Measurements from ENCODE around the gene RRAS2.

Gene RRAS2

GRCh38 chr11:14357881-14358728 is 878 bp downstream of the RRAS2 start (continued):
- TF ChIP-seq ZNF677 (tag by site-specific recombination; IDR thresholded peaks at IDR 0.05): no peak
- TF ChIP-seq ZNF792 (tag by site-specific recombination; IDR thresholded peaks at IDR 0.05): no peak
- TF ChIP-seq ZNF776 (tag by site-specific recombination; IDR thresholded peaks at IDR 0.05; ENCODE audit: borderline replicate concordance): no peak
- TF ChIP-seq ZSCAN16 (tag by site-specific recombination; IDR thresholded peaks at IDR 0.05): no peak
- peak; percentile 14; the same call in 1 of the 2 replicates for TF ChIP-seq ZBTB17 (tag by site-specific recombination; IDR thresholded peaks at IDR 0.05)
- TF ChIP-seq ZNF157 (tag by site-specific recombination; IDR thresholded peaks at IDR 0.05): no peak
- 0 out of 2 replicates have a peak, but pooled peaks have one; percentile 16 for TF ChIP-seq ZNF692 (tag by site-specific recombination; IDR thresholded peaks at IDR 0.05)
- TF ChIP-seq ZNF501 (tag by site-specific recombination; IDR thresholded peaks at IDR 0.05): no peak
- no peak for TF ChIP-seq ZBTB10 (tag by site-specific recombination; IDR thresholded peaks at IDR 0.05)
- no peak for TF ChIP-seq ZFP41 (tag by site-specific recombination; IDR thresholded peaks at IDR 0.05; ENCODE audit: borderline replicate concordance)
- no peak for TF ChIP-seq ZNF514 (tag by site-specific recombination; IDR thresholded peaks at IDR 0.05)
- no peak for TF ChIP-seq ZNF398 (tag by site-specific recombination; IDR thresholded peaks at IDR 0.05)
- no peak for TF ChIP-seq ZNF169 (tag by site-specific recombination; IDR thresholded peaks at IDR 0.05)
- TF ChIP-seq ZFP37 (tag by site-specific recombination; IDR thresholded peaks at IDR 0.05): peak; percentile 62; the same call in 1 of the 2 replicates
- no peak for TF ChIP-seq PBX3 (CRISPR knock-in tag; IDR thresholded peaks at IDR 0.05)
- no peak for TF ChIP-seq ZNF48 (tag by site-specific recombination; IDR thresholded peaks at IDR 0.05)
- 0 out of 2 replicates have a peak, but pooled peaks have one; percentile 55 for TF ChIP-seq ZNF777 (tag by site-specific recombination; IDR thresholded peaks at IDR 0.05; ENCODE audit: borderline replicate concordance)
- TF ChIP-seq ZNF600 (tag by site-specific recombination; IDR thresholded peaks at IDR 0.05): peak; percentile 68
- no peak for TF ChIP-seq ZNF521 (tag by site-specific recombination; IDR thresholded peaks at IDR 0.05)
- TF ChIP-seq ZEB2 (tag by site-specific recombination; IDR thresholded peaks at IDR 0.05): peak; percentile 47; the same call in 1 of the 2 replicates
- peak; percentile 77 for TF ChIP-seq ZBTB26 (tag by site-specific recombination; optimal IDR thresholded peaks at IDR 0.05)
